GM12878 (cell line): ENCODE data around the gene TBC1D2B. TPM values are rescaled to one million over a fixed set of nuclear protein-coding genes. Genes with fewer than 3 reads are reported as not detected.

ENCODE experiments used
- ATAC-seq: fragments of 200-7000 bp; cut with Tn5 transposase; 3 replicates; pipeline ENCODE4 v1.9.1; 2020; ENCODE audit warnings: mild to moderate bottlenecking, moderate library complexity
- BruUV-seq: library from RNA; stranded (reverse); fragments of 400-500 nt; replicated peaks from 2 replicates; lab custom pipeline; 2021; lab: Mats Ljungman, UMichigan
- CTCF ChIA-PET: fragments of 300-600 bp; sonication (Branson Sonifier 250); formaldehyde crosslinking; extraction: SDS; loops from one replicate; lab custom pipeline; 2021; ENCODE audit warnings: inconsistent platforms; lab: Yijun Ruan, JAX
- POLR2A ChIA-PET: fragments of 350-600 bp; formaldehyde crosslinking; extraction: SDS; loops from one replicate; lab custom pipeline; 2021; ENCODE audit warnings: inconsistent platforms; lab: Charles Lee
- RAD21 ChIA-PET: fragments of 300-600 bp; sonication (Branson Sonifier 250); formaldehyde crosslinking; loops from one replicate; lab custom pipeline; 2023; ENCODE audit warnings: antibody characterized with exemption; ENCODE audit not compliant: unreplicated experiment; lab: Charles Lee
- SMC1A ChIA-PET: fragments of 300-600 bp; sonication (Branson Sonifier 250); formaldehyde crosslinking; loops from one replicate; lab custom pipeline; 2023; ENCODE audit not compliant: unreplicated experiment, uncharacterized antibody; lab: Charles Lee
- DNase-seq: peaks from one replicate; pipeline ENCODE4 v3.0.0-alpha.2; 2011; ENCODE audit warnings: low read depth, low spot score
- FAIRE-seq: peaks from 3 replicates; lab custom pipeline; 2011; peaks lifted over from hg19 to GRCh38; lab: Jason Lieb, UNC
- H2AFZ ChIP-seq: 2 replicates; pipeline ENCODE4 v1.6.0; 2011; ENCODE audit warnings: low read depth, low read length, control low read depth; ENCODE audit not compliant: control insufficient read depth
- H3K27ac ChIP-seq: 2 replicates; pipeline ENCODE4 v1.5.1; 2011; ENCODE audit warnings: control low read depth; ENCODE audit not compliant: control insufficient read depth, insufficient read depth
- H3K27me3 ChIP-seq, 2 experiments: replicated peaks in 1 of 2; 2 replicates each; pipeline versions ENCODE4 v1.6.0 to v1.6.1; 2011; ENCODE audit warnings: low read length in 1 of 2; ENCODE audit not compliant: control insufficient read depth in 2 of 2, insufficient read depth in 2 of 2
- H3K36me3 ChIP-seq, 2 experiments: 2 replicates each; pipeline ENCODE4 v1.5.1; 2011; ENCODE audit warnings: low read length in 1 of 2; ENCODE audit not compliant: control insufficient read depth in 2 of 2, insufficient read depth in 2 of 2
- H3K4me1 ChIP-seq: 2 replicates; pipeline ENCODE4 v1.6.1; 2011; ENCODE audit warnings: mild to moderate bottlenecking, low read length, moderate library complexity, mixed read lengths; ENCODE audit not compliant: control insufficient read depth, insufficient read depth
- H3K4me2 ChIP-seq: 2 replicates; pipeline ENCODE4 v1.6.0; 2011; ENCODE audit warnings: control low read depth; ENCODE audit not compliant: control insufficient read depth, insufficient read depth
- H3K4me3 ChIP-seq: fragments of 200-600 bp; sonication (generic); 2 replicates; pipeline ENCODE4 v1.5.1; 2016
- H3K79me2 ChIP-seq: 2 replicates; pipeline ENCODE4 v1.6.0; 2011; ENCODE audit warnings: low read length; ENCODE audit not compliant: control insufficient read depth, insufficient read depth
- H3K9ac ChIP-seq: 2 replicates; pipeline ENCODE4 v1.8.0; 2011; ENCODE audit warnings: low read length, control low read depth, mixed read lengths; ENCODE audit not compliant: control insufficient read depth, insufficient read depth
- H3K9me3 ChIP-seq: replicated peaks from 3 replicates; pipeline ENCODE4 v1.5.1; 2011; ENCODE audit warnings: mild to moderate bottlenecking, low read length; ENCODE audit not compliant: control insufficient read depth, insufficient read depth
- H4K20me1 ChIP-seq: 2 replicates; pipeline ENCODE4 v1.6.0; 2011; ENCODE audit not compliant: control insufficient read depth, insufficient read depth
- CUX1 ChIP-seq: IDR thresholded peaks from 2 replicates; pipeline ENCODE4 v1.6.1; 2012; ENCODE audit warnings: improper control_type of control experiment, low read depth, low read length; ENCODE audit not compliant: insufficient replicate concordance
- ESRRA ChIP-seq: IDR thresholded peaks from 2 replicates; pipeline ENCODE4 v1.6.1; 2012; ENCODE audit warnings: mild to moderate bottlenecking, low read length, improper control_type of control experiment
- KLF5 ChIP-seq: fragments of 450-650 bp; IDR thresholded peaks from 2 replicates; pipeline ENCODE4 v1.6.1; 2014; ENCODE audit warnings: mild to moderate bottlenecking; ENCODE audit not compliant: partially characterized antibody
- PAX8 ChIP-seq: fragments of 450-650 bp; IDR thresholded peaks from 2 replicates; pipeline ENCODE4 v1.6.1; 2017; ENCODE audit warnings: mild to moderate bottlenecking, moderate library complexity
- POLR2AphosphoS2 ChIP-seq: IDR thresholded peaks from 2 replicates; pipeline ENCODE4 v1.6.1; 2011; ENCODE audit warnings: low read depth, mild to moderate bottlenecking, low read length, improper control_type of control experiment, moderate library complexity
- RBBP5 ChIP-seq: fragments of 200-600 bp; sonication (generic); conservative IDR thresholded peaks from 2 replicates; pipeline ENCODE4 v1.6.1; 2016
- RELA ChIP-seq: fragments of 450-650 bp; IDR thresholded peaks from 2 replicates; pipeline ENCODE4 v1.8.0; 2014; ENCODE audit warnings: borderline replicate concordance; ENCODE audit not compliant: partially characterized antibody
- WGBS: methylation state at CpG from one replicate; pipeline ENCODE4 v1.1.6; 2016; ENCODE audit warnings: low lambda C conversion rate; ENCODE audit not compliant: insufficient replicate concordance, insufficient coverage; ENCODE audit errors: missing lambda C conversion rate; 5-methylcytosine and 5-hydroxymethylcytosine counted together
- in situ Hi-C: fragments of 300-500 bp; cut with MboI; formaldehyde crosslinking; loops from 9 replicates; pipeline ENCODE4 v1.14.3; 2018; ENCODE audit warnings: mixed read lengths
- intact Hi-C: fragments of 100-400 bp; cut with micrococcal nuclease; formaldehyde crosslinking; loops from one replicate; pipeline ENCODE4 v1.14.2; 2022; ENCODE audit not compliant: unreplicated experiment
- polyA plus RNA-seq, 11 experiments: library from polyadenylated mRNA; depleted of rRNA in 4 of 11; unstranded in 6 of 11; stranded (reverse) in 5 of 11; fragments of >200 nt; fragmentation: Nextera tagmentation in 4 of 11; fragmentation: Illumina TruSeq in 1 of 11; extraction: Ambion mirVana in 4 of 11; extraction: Trizol in 1 of 11; gene quantifications; 1 replicate in 1 of 11; 2 replicates in 10 of 11; pipeline versions ENCODE4 v1.2.1 to v1.2.3, GENCODE V29; 2011 to 2016; ENCODE audit warnings: inconsistent platforms in 2 of 11, missing spikeins in 2 of 11, low read depth in 1 of 11
- total RNA-seq, 4 experiments: library from RNA; depleted of rRNA in 3 of 4; stranded (reverse); fragments of >200 nt in 3 of 4; fragmentation: Illumina TruSeq in 1 of 4; extraction: Trizol in 1 of 4; gene quantifications; 2 replicates each; pipeline versions ENCODE4 v1.2.1 to v1.2.3, GENCODE V29; 2013 to 2021
- TF ChIP-seq, protein P1 (sequence below): fragments of 450-650 bp; IDR thresholded peaks from 2 replicates; pipeline ENCODE4 v1.6.1; 2016; ENCODE audit warnings: mild to moderate bottlenecking
- TF ChIP-seq, protein P2 (sequence below): fragments of 450-650 bp; conservative IDR thresholded peaks from 2 replicates; pipeline ENCODE4 v1.6.1; 2017; ENCODE audit warnings: mild to moderate bottlenecking, moderate library complexity
- TF ChIP-seq, protein P3 (sequence below): fragments of 450-650 bp; IDR thresholded peaks from 2 replicates; pipeline ENCODE4 v1.6.1; 2017; ENCODE audit warnings: mild to moderate bottlenecking, low read depth, inconsistent platforms; ENCODE audit not compliant: poor library complexity, severe bottlenecking

Gene TBC1D2B
- total and polyA plus RNA-seq, 10 of the 15 experiments (the other 5 are each of a cell fraction or from before 2014, with no cell fraction given) = 1.3 to 53.4 (median 19.4) TPM

DNA sequence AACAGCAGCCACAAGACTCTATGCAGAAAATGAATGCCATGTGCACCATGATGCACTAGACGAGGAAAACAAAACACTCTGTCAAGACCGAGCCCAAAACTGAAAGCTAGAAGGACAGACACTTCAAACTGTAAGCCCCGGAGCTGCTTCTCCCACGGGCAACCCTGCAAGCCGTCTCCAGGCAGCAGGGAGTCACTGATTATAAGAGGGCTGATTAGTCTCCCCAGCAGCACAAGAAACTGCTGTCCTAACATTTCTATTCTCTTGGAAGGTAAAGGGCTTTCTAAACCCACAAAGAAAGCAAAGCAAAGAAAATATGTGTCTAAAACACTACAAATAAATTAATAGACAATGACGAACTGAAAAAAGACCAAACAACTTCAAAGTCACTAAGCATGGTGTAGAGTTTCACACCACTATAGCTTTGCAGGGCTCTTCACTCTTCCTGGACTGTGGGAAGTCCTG lies 15.5 kb downstream of the TBC1D2B start (continued):
- TF ChIP-seq, protein P1, sequence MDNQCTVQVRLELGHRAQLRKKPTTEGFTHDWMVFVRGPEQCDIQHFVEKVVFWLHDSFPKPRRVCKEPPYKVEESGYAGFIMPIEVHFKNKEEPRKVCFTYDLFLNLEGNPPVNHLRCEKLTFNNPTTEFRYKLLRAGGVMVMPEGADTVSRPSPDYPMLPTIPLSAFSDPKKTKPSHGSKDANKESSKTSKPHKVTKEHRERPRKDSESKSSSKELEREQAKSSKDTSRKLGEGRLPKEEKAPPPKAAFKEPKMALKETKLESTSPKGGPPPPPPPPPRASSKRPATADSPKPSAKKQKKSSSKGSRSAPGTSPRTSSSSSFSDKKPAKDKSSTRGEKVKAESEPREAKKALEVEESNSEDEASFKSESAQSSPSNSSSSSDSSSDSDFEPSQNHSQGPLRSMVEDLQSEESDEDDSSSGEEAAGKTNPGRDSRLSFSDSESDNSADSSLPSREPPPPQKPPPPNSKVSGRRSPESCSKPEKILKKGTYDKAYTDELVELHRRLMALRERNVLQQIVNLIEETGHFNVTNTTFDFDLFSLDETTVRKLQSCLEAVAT = 0 out of 2 replicates have a peak, but pooled peaks have one; percentile 46
- no peak for TF ChIP-seq PAX8

GRCh38 chr15:78060232-78060631 lies 17.3 kb downstream of the TBC1D2B start:
- Histone ChIP-seq H3K9me3 (no peaks in the 10 kb centered on the region), H3K4me3 (no peak overlapping the region), H3K36me3 (no peaks in the 10 kb centered on the region; a peak in 1 of 4 replicates), H3K9ac (no peak overlapping the region), H4K20me1 (no peaks in the 10 kb centered on the region), H3K27ac (no peak overlapping the region), H3K4me2 (no peak overlapping the region), H2AFZ (no peak overlapping the region), H3K79me2 (peaks cover 97% of the 10 kb centered on the region), H3K4me1 (peaks cover 66% of the 10 kb centered on the region), H3K27me3 (no peaks in the 10 kb centered on the region)
- FAIRE-seq (no peak), DNase-seq (no peak), ATAC-seq (no peak)
- WGBS = 87% methylated on average over 5 of the region's 5 CpGs
- no TSS peak for BruUV-seq
- intact Hi-C loops = no loop called here
- SMC1A ChIA-PET = interaction anchor here (1.4 to 8.1 kb wide), 7 partner anchors 10 to 41 kb away, joined by 3 to 119 read pairs (median 8); no protein-coding TSS in a partner anchor
- CTCF ChIA-PET = interaction anchor here (0.6 to 8.2 kb wide), 7 partner anchors 10 to 263 kb away, joined by 3 to 87 read pairs (median 8); no protein-coding TSS in a partner anchor
- POLR2A ChIA-PET = interaction anchor here (0.9 to 5.7 kb wide), 4 partner anchors 9 to 28 kb away, joined by 3 to 50 read pairs (median 16); no protein-coding TSS in a partner anchor
- in situ Hi-C loops = no loop called here
- RAD21 ChIA-PET = interaction anchor here (1.0 to 3.7 kb wide), 4 partner anchors 9 to 42 kb away, joined by 3 to 48 read pairs (median 8); no protein-coding TSS in a partner anchor
- TF ChIP-seq ESRRA = no peak
- TF ChIP-seq CUX1 = no peak
- TF ChIP-seq RBBP5 = no peak
- TF ChIP-seq, protein P2, sequence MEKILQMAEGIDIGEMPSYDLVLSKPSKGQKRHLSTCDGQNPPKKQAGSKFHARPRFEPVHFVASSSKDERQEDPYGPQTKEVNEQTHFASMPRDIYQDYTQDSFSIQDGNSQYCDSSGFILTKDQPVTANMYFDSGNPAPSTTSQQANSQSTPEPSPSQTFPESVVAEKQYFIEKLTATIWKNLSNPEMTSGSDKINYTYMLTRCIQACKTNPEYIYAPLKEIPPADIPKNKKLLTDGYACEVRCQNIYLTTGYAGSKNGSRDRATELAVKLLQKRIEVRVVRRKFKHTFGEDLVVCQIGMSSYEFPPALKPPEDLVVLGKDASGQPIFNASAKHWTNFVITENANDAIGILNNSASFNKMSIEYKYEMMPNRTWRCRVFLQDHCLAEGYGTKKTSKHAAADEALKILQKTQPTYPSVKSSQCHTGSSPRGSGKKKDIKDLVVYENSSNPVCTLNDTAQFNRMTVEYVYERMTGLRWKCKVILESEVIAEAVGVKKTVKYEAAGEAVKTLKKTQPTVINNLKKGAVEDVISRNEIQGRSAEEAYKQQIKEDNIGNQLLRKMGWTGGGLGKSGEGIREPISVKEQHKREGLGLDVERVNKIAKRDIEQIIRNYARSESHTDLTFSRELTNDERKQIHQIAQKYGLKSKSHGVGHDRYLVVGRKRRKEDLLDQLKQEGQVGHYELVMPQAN = no peak
- TF ChIP-seq, protein P3, sequence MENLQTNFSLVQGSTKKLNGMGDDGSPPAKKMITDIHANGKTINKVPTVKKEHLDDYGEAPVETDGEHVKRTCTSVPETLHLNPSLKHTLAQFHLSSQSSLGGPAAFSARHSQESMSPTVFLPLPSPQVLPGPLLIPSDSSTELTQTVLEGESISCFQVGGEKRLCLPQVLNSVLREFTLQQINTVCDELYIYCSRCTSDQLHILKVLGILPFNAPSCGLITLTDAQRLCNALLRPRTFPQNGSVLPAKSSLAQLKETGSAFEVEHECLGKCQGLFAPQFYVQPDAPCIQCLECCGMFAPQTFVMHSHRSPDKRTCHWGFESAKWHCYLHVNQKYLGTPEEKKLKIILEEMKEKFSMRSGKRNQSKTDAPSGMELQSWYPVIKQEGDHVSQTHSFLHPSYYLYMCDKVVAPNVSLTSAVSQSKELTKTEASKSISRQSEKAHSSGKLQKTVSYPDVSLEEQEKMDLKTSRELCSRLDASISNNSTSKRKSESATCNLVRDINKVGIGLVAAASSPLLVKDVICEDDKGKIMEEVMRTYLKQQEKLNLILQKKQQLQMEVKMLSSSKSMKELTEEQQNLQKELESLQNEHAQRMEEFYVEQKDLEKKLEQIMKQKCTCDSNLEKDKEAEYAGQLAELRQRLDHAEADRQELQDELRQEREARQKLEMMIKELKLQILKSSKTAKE = no peak
- TF ChIP-seq RELA = no peak
- no peak for TF ChIP-seq KLF5
- no peak for TF ChIP-seq POLR2AphosphoS2
